NT2/D1 (cell line): ENCODE data around the gene POLR2A.

Experiments used
- DNase-seq: peaks from one replicate; pipeline ENCODE4 v3.0.0-alpha.2; 2011; ENCODE audit warnings: low read depth, low spot score
- H3K27me3 ChIP-seq: 2 replicates; pipeline ENCODE4 v1.6.0; 2011; ENCODE audit warnings: mild to moderate bottlenecking; ENCODE audit not compliant: insufficient read length, insufficient read depth
- H3K36me3 ChIP-seq: 2 replicates; pipeline ENCODE4 v1.6.1; 2011; ENCODE audit warnings: mild to moderate bottlenecking, low read length, mixed read lengths; ENCODE audit not compliant: insufficient read depth, insufficient read length
- H3K4me1 ChIP-seq: 2 replicates; pipeline ENCODE4 v1.5.1; 2011; ENCODE audit not compliant: insufficient read depth, insufficient read length
- H3K4me3 ChIP-seq: 2 replicates; pipeline ENCODE4 v1.5.1; 2011; ENCODE audit warnings: low read depth; ENCODE audit not compliant: insufficient read length
- H3K9ac ChIP-seq: 2 replicates; pipeline ENCODE4 v1.6.0; 2011; ENCODE audit warnings: low read depth; ENCODE audit not compliant: insufficient read length
- H3K9me3 ChIP-seq: 2 replicates; pipeline ENCODE4 v1.5.1; 2011; ENCODE audit warnings: mild to moderate bottlenecking, low read length; ENCODE audit not compliant: insufficient read depth
- SUZ12 ChIP-seq: IDR thresholded peaks from 2 replicates; pipeline ENCODE4 v1.6.1; 2011; ENCODE audit not compliant: insufficient read length, insufficient read depth; ENCODE audit errors: extremely low read depth
- YY1 ChIP-seq: IDR thresholded peaks from 2 replicates; pipeline ENCODE4 v1.6.1; 2011; ENCODE audit not compliant: insufficient read length, insufficient read depth
- ZNF274 ChIP-seq: IDR thresholded peaks from 2 replicates; pipeline ENCODE4 v1.6.1; 2011; ENCODE audit warnings: mild to moderate bottlenecking, low read depth, low read length

Gene POLR2A

DNA sequence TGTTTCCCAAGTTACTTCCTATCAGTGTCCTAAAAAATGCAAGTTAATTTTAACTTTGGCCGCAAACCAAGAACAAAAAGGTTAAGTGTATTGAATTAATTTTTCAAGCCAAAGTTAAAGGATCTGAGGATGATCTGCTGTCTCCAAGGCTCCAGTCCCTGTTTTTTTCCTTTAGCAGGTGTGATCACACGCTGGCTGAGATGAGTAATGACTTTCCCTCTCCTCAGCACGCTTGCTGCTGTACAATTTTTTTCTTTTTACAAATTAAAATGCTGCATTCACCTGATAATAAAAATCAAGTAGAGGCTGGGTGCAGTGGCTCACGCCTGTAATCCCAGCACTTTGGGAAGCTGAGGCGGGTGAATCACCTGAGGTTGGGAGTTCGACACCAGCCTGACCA, 60.7 kb downstream of the POLR2A start:
- Histone ChIP-seq H3K27me3 (no peaks in the 10 kb centered on the region), H3K9ac (no peak overlapping the region), H3K36me3 (no peaks in the 10 kb centered on the region), H3K4me3 (no peak overlapping the region), H3K4me1 (no peaks in the 10 kb centered on the region), H3K9me3 (no peaks in the 10 kb centered on the region)
- DNase-seq: no peak
- TF ChIP-seq YY1 (no peak), ZNF274 (no peak), SUZ12 (no peak)

DNA sequence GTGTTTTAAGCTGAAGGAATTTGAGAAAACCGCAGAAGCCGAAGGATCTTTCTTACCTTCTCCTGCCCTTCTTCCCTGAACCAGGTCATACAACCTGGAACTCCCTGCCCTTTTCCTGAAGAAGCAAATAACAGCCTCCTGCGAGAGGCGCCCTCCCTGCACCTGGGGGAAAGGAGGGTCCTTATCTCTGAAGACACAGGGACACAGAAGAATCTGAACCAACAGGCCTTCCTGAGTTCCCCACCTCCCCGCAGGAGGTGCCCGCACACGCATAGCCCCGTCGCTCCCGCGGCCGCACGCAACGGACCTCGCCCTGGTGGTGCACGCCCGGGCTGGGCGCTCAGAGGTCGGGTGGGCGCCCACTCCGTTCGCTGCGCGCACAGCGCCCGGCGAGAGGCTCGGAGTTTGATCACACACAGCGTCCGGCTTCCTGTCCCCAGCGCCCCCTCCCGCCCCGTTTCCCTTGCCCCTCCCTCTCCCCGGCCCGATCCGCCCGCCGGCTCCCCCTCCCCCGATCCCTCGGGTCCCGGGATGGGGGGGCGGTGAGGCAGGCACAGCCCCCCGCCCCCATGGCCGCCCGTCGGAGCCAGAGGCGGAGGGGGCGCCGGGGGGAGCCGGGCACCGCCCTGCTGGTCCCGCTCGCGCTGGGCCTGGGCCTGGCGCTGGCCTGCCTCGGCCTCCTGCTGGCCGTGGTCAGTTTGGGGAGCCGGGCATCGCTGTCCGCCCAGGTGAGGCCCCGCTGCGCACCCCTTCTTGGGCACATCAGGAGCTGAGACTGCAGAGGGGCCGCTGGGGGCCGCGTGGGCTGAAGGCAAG, 64.6 kb downstream of the POLR2A start, which contains the start of gene TNFSF12:
TSS of gene TNFSF12 (plus strand) at position 474 of the 816 bp plus-strand sequence. CDS start at position 570, 96 bp downstream.
- no peak for DNase-seq
- no peaks in the 10 kb centered on the region for H3K4me1 ChIP-seq
- H3K9ac ChIP-seq: peak within 1 kb of the TSS; percentile 51

More for the DNA sequence above, 64.6 kb downstream of the POLR2A start, which contains the start of gene TNFSF12:
- H3K27me3 ChIP-seq: no peaks in the 10 kb centered on the region
- H3K4me3 ChIP-seq: peak within 1 kb of the TSS; percentile 41
- TF ChIP-seq YY1 (no peak), ZNF274 (no peak)
- H3K36me3 ChIP-seq: no peaks in the 10 kb centered on the region
- no peaks in the 10 kb centered on the region for H3K9me3 ChIP-seq
